ENCODE results near the gene ZMYND19.

Gene ZMYND19

DNA sequence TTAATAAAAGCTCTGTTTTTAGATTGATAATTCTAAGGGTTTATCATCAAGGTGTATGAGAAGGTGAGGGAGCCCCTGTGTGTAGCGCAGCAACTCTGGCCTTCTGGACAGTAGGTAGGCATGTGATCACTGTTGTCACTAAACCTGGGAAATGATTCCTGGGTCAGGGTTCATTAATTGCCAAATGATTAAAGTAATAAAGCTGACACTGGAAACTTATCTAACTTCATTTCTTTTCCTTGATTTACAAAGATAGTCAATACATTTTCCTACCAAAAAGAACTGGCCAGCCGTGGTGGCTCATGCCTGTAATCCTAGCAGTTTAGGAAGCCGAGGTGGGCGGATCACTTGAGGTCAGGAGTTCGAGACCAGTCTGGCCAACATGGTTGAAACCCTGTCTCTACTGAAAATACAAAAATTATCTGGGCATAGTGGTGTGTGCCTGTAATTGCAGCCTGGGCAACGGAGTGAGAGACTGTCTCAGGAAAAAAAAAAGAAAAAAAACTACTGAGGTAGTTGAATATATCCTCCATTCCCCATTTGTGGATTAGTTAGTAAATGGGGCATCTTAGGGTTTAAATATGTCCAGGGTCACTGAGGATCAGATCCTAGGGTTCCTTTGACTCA is 30.9 kb upstream of the ZMYND19 start:
- H3K4me1 ChIP-seq (ENCODE audit: insufficient read depth, low read length, poor library complexity, severe bottlenecking), result peaks cover 36% of the 10 kb centered on the region
- peak overlapping the region; percentile 97 for H3K4me3 ChIP-seq (ENCODE audit: low read length, poor library complexity, severe bottlenecking)
- H3K9me2 ChIP-seq (replicated peaks; ENCODE audit: low read depth, low read length), result no peaks in the 10 kb centered on the region
- no peaks in the 10 kb centered on the region for H3F3A ChIP-seq (ENCODE audit: low read depth)
- H3K9me3 ChIP-seq (ENCODE audit: insufficient read depth, low read depth, low read length), result no peaks in the 10 kb centered on the region
- TF ChIP-seq, protein P1, sequence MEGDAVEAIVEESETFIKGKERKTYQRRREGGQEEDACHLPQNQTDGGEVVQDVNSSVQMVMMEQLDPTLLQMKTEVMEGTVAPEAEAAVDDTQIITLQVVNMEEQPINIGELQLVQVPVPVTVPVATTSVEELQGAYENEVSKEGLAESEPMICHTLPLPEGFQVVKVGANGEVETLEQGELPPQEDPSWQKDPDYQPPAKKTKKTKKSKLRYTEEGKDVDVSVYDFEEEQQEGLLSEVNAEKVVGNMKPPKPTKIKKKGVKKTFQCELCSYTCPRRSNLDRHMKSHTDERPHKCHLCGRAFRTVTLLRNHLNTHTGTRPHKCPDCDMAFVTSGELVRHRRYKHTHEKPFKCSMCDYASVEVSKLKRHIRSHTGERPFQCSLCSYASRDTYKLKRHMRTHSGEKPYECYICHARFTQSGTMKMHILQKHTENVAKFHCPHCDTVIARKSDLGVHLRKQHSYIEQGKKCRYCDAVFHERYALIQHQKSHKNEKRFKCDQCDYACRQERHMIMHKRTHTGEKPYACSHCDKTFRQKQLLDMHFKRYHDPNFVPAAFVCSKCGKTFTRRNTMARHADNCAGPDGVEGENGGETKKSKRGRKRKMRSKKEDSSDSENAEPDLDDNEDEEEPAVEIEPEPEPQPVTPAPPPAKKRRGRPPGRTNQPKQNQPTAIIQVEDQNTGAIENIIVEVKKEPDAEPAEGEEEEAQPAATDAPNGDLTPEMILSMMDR (conservative IDR thresholded peaks at IDR 0.05; ENCODE audit: low read length), result peak; percentile 52
- no peak for TF ChIP-seq EZH2phosphoT487 (IDR thresholded peaks at IDR 0.05; ENCODE audit: borderline replicate concordance)
- H2AFZ ChIP-seq (ENCODE audit: low read length), result no peak overlapping the region
- no peaks in the 10 kb centered on the region for H3K27me3 ChIP-seq (ENCODE audit: insufficient read depth, low read length, poor library complexity, severe bottlenecking)
- peak overlapping the region; percentile 95 for H3K4me2 ChIP-seq (ENCODE audit: low read depth, low read length, poor library complexity, severe bottlenecking)
- peaks cover 64% of the 10 kb centered on the region for H4K20me1 ChIP-seq (ENCODE audit: insufficient read depth, low read length, poor library complexity, severe bottlenecking)
- H3K9ac ChIP-seq (ENCODE audit: low read depth, low read length, poor library complexity, severe bottlenecking), result peak overlapping the region; percentile 89
- H3K36me3 ChIP-seq (ENCODE audit: insufficient read depth, low read length), result no peaks in the 10 kb centered on the region
- peaks cover 87% of the 10 kb centered on the region for H3K79me2 ChIP-seq (ENCODE audit: insufficient read depth, low read length)

DNA sequence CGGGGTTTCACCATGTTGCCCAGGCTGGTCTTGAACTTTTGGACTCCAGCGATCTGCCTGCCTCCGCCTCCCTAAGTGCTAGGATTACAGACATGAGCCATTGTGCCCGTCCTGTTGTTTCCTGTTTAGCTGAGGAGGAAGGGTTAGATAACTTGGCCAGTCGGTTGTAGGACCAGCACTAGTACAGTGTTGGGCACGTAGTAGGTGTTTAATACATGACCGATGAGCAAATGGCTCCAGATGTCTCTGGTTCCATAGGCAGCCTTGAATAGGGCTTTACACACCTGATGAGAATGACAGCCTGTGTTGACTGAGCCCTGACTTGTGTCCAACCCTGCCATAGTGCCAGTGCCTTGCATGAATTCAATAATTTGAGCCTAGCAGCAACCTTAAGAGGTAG is 30.3 kb upstream of the ZMYND19 start:
- Histone ChIP-seq H2AFZ (ENCODE audit: low read length) (no peak overlapping the region), H4K20me1 (ENCODE audit: insufficient read depth, low read length, poor library complexity, severe bottlenecking) (peaks cover 63% of the 10 kb centered on the region), H3K9ac (ENCODE audit: low read depth, low read length, poor library complexity, severe bottlenecking) (peak overlapping the region; percentile 89), H3K4me3 (ENCODE audit: low read length, poor library complexity, severe bottlenecking) (peak overlapping the region; percentile 97), H3K9me3 (ENCODE audit: insufficient read depth, low read depth, low read length) (no peaks in the 10 kb centered on the region), H3K27me3 (ENCODE audit: insufficient read depth, low read length, poor library complexity, severe bottlenecking) (no peaks in the 10 kb centered on the region), H3K9me2 (replicated peaks; ENCODE audit: low read depth, low read length) (no peaks in the 10 kb centered on the region), H3K79me2 (ENCODE audit: insufficient read depth, low read length) (peaks cover 92% of the 10 kb centered on the region), H3F3A (ENCODE audit: low read depth) (no peaks in the 10 kb centered on the region), H3K4me2 (ENCODE audit: low read depth, low read length, poor library complexity, severe bottlenecking) (peak overlapping the region; percentile 95), H3K36me3 (ENCODE audit: insufficient read depth, low read length) (no peaks in the 10 kb centered on the region), H3K4me1 (ENCODE audit: insufficient read depth, low read length, poor library complexity, severe bottlenecking) (peaks cover 36% of the 10 kb centered on the region)
- TF ChIP-seq, protein P1 (conservative IDR thresholded peaks at IDR 0.05; ENCODE audit: low read length), result no peak
- TF ChIP-seq EZH2phosphoT487 (IDR thresholded peaks at IDR 0.05; ENCODE audit: borderline replicate concordance), result no peak

DNA sequence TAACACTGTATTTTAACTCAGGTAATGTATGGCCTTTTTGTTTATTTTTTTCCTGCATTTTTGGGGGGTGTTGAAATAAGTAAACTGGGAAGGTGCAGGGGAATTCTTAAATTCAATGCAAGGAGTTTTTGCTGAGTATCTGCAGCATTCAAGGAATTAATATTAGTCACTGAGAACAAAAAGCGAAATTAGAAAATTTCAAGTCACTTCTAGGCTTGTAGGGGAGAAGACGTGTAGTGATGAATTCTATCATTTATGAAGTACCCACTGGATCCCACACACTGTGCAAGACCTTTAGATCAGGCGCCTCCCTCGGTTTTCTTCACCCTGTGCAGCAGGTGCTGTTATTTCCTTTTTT is 29.7 kb upstream of the ZMYND19 start:
- Histone ChIP-seq H2AFZ (ENCODE audit: low read length) (no peak overlapping the region), H3K9me3 (ENCODE audit: insufficient read depth, low read depth, low read length) (no peaks in the 10 kb centered on the region), H3K9ac (ENCODE audit: low read depth, low read length, poor library complexity, severe bottlenecking) (peak overlapping the region; percentile 89), H3K27me3 (ENCODE audit: insufficient read depth, low read length, poor library complexity, severe bottlenecking) (no peaks in the 10 kb centered on the region), H3K36me3 (ENCODE audit: insufficient read depth, low read length) (no peaks in the 10 kb centered on the region), H3K9me2 (replicated peaks; ENCODE audit: low read depth, low read length) (no peaks in the 10 kb centered on the region), H3K4me3 (ENCODE audit: low read length, poor library complexity, severe bottlenecking) (peak overlapping the region; percentile 97), H3K4me2 (ENCODE audit: low read depth, low read length, poor library complexity, severe bottlenecking) (peak overlapping the region; percentile 95), H3F3A (ENCODE audit: low read depth) (no peaks in the 10 kb centered on the region), H3K79me2 (ENCODE audit: insufficient read depth, low read length) (peaks cover 87% of the 10 kb centered on the region), H3K4me1 (ENCODE audit: insufficient read depth, low read length, poor library complexity, severe bottlenecking) (peaks cover 33% of the 10 kb centered on the region), H4K20me1 (ENCODE audit: insufficient read depth, low read length, poor library complexity, severe bottlenecking) (peaks cover 58% of the 10 kb centered on the region)
- TF ChIP-seq, protein P1 (conservative IDR thresholded peaks at IDR 0.05; ENCODE audit: low read length), result no peak
- no peak for TF ChIP-seq EZH2phosphoT487 (IDR thresholded peaks at IDR 0.05; ENCODE audit: borderline replicate concordance)

Data from Loucy (cell line).